ENCODE measurements around the gene TET1. TPM values are rescaled to one million over a fixed set of nuclear protein-coding genes. Genes with fewer than 3 reads are reported as not detected.
A peak's percentile ranks its signal among the peaks of the same experiment; 100 is the strongest.
"Not testable (repeated sequence)": the region's sequence is repeated elsewhere in the genome, so short reads cannot be mapped to it uniquely, and the experiment has no call there.

Gene TET1
- total RNA-seq, 2 experiments from 2014 or later, result 1.5 to 1.6 TPM

- H3K4me3 Mint-ChIP-seq; H3K27me3 Mint-ChIP-seq; DNase-seq; H3K36me3 Mint-ChIP-seq (ENCODE audit: low read depth); H3K27ac Mint-ChIP-seq; POLR2A ChIA-PET; H3K9me3 Mint-ChIP-seq; H3K4me1 Mint-ChIP-seq: not testable (repeated sequence)
- CTCF ChIA-PET, result interaction anchor here (0.6 kb wide), 1 partner anchor 34 kb away, joined by 3 read pairs; no protein-coding TSS in a partner anchor
Measured at GRCh38 chr10:68708987-68709386, 148.8 kb downstream of the TET1 start.

- H3K27me3 Mint-ChIP-seq, H3K27ac Mint-ChIP-seq, CTCF ChIA-PET: not testable (repeated sequence)
Measured at GRCh38 chr10:68713065-68713464, 152.9 kb downstream of the TET1 start.

DNA sequence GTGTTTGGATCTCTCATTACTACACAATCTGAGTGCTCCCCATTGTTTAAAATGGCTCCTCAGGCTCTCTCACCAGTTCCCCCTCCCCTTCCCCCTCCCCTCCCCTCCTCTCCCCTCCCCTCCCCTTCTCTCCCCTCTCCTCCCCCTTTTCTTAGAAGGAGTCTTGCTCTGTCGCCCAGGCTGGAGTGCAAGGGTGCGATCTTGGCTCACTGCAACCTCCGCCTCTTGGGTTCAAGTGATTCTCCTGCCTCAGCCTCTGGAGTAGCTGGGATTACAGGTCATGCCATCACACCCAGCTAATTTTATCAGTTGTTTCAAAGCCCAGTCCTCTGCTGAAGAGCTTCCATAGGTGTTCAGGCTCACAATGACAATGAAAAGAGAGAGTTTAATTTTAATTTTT is 157.3 kb downstream of the TET1 start:
- ChIA-PET POLR2A (no interaction called here), CTCF (no interaction called here)
- Mint-ChIP-seq H3K36me3 (ENCODE audit: low read depth) (peaks cover 8% of the 10 kb centered on the region), H3K27ac (no peak overlapping the region), H3K27me3 (no peaks in the 10 kb centered on the region), H3K4me3 (no peak overlapping the region), H3K4me1 (peaks cover 9% of the 10 kb centered on the region), H3K9me3 (no peaks in the 10 kb centered on the region)
- no peak for DNase-seq

More at GRCh38 chr10:68713065-68713464, 152.9 kb downstream of the TET1 start:
- POLR2A ChIA-PET; H3K36me3 Mint-ChIP-seq (ENCODE audit: low read depth); H3K4me3 Mint-ChIP-seq; H3K9me3 Mint-ChIP-seq; DNase-seq; H3K4me1 Mint-ChIP-seq: not testable (repeated sequence)

- peak within 1 kb of the TSS; percentile 95 for H3K27ac Mint-ChIP-seq
- CTCF ChIA-PET, result interaction anchor here (1.1 kb wide), 2 partner anchors 41 to 170 kb away, joined by 3 to 4 read pairs; no protein-coding TSS in a partner anchor
- DNase-seq, result peak; percentile 97
- H3K27me3 Mint-ChIP-seq, result no peaks in the 10 kb centered on the region
- peaks cover 27% of the 10 kb centered on the region for H3K36me3 Mint-ChIP-seq (ENCODE audit: low read depth)
- peaks cover 19% of the 10 kb centered on the region for H3K4me1 Mint-ChIP-seq
- H3K4me3 Mint-ChIP-seq, result peak within 1 kb of the TSS; percentile 77
- no peaks in the 10 kb centered on the region for H3K9me3 Mint-ChIP-seq
- POLR2A ChIA-PET, result interaction anchor here (1.0 to 1.5 kb wide), 12 partner anchors 9 to 389 kb away, joined by 3 to 9 read pairs (median 3); partner anchors contain the start of genes DDX21, DNA2, HNRNPH3 and SRGN
Measured at GRCh38 chr10:68720793-68721672, 160.9 kb downstream of the TET1 start, which contains the start of gene CCAR1. CCAR1 (plus strand) TSS chr10:68721239; CDS start chr10:68722505, 1,266 bp downstream.

DNA sequence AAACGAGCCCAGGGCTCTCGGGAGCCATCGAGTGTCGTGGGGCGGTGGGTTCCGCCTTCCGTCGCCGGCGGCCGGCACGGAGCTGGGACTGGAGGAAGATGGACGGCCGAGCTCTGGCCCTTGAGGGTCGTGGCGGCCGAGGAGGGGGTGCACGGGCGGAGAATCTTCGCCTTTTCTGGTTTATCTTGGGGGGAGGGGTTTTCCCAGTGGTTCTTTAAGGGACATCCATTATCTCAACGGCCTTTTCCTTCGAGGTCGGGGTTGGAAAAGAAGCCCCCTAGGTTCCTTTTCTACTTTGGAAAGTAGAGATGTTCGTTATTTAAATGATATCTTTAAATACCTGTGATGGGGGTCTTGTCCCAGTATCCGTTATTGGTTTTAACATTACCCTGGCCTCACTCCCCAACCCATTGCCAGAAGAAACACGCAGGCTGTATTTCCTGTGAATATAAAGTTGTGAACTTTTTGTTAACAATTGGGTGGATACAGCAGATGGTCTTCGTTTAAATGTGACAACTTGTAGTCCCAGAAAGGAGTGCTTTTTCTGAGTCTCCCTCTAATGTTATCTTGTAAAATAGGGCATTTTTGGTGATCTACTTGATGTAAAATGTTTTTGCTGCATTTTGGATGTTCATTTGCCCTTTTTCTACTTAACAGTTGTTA is 161.7 kb downstream of the TET1 start:
- Mint-ChIP-seq H3K27ac (peak overlapping the region; percentile 85), H3K27me3 (no peaks in the 10 kb centered on the region), H3K9me3 (no peaks in the 10 kb centered on the region), H3K4me3 (peak overlapping the region; percentile 77), H3K4me1 (peaks cover 21% of the 10 kb centered on the region), H3K36me3 (ENCODE audit: low read depth) (peaks cover 31% of the 10 kb centered on the region)
- ChIA-PET POLR2A (interaction anchor here (1.0 to 1.5 kb wide), 11 partner anchors 10 to 390 kb away, joined by 3 to 9 read pairs (median 3); partner anchors contain the start of genes DDX21, DNA2, HNRNPH3 and SRGN), CTCF (interaction anchor here (1.1 kb wide), 1 partner anchor 40 kb away, joined by 3 read pairs; no protein-coding TSS in a partner anchor)
- DNase-seq, result no peak

- ChIA-PET POLR2A (no interaction called here), CTCF (no interaction called here)
- no peak for DNase-seq
- Mint-ChIP-seq H3K27me3 (no peaks in the 10 kb centered on the region), H3K36me3 (ENCODE audit: low read depth) (peaks cover 47% of the 10 kb centered on the region), H3K4me1 (peaks cover 23% of the 10 kb centered on the region), H3K27ac (no peak overlapping the region), H3K9me3 (no peaks in the 10 kb centered on the region), H3K4me3 (no peak overlapping the region)
Measured at GRCh38 chr10:68725016-68725415, 164.9 kb downstream of the TET1 start.

DNA sequence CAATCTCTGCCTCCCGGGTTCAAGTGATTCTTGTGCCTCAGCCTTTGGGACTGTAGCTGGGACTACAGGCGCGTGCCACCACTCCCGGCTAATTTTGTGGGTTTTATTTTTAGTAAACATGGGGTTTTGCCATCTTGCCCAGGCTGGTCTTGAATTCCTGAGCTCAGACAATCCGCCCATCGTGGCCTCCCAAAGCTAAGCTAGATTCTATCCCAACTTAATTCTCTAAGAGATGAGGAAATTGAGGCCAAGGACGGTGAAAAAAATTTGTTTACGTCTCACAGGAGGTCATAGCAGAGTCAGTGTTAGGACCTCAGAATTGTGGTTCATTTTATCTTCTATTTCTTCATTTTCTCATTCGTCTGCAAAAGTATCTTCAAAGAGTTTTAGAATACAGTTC is 167.0 kb downstream of the TET1 start:
- Mint-ChIP-seq H3K4me3 (no peak overlapping the region), H3K9me3 (no peaks in the 10 kb centered on the region), H3K36me3 (ENCODE audit: low read depth) (peaks cover 49% of the 10 kb centered on the region), H3K27me3 (no peaks in the 10 kb centered on the region), H3K27ac (no peak overlapping the region), H3K4me1 (peaks cover 20% of the 10 kb centered on the region)
- ChIA-PET POLR2A (interaction anchor here (1.1 kb wide), 1 partner anchor 173 kb away, joined by 3 read pairs; no protein-coding TSS in a partner anchor), CTCF (interaction anchor here (0.9 kb wide), 1 partner anchor 176 kb away, joined by 3 read pairs; no protein-coding TSS in a partner anchor)
- no peak for DNase-seq

GRCh38 chr10:68732651-68733050 is 172.5 kb downstream of the TET1 start:
- Mint-ChIP-seq H3K36me3 (ENCODE audit: low read depth) (peaks cover 59% of the 10 kb centered on the region), H3K27ac (no peak overlapping the region), H3K4me1 (peaks cover 9% of the 10 kb centered on the region), H3K4me3 (no peak overlapping the region), H3K27me3 (no peaks in the 10 kb centered on the region), H3K9me3 (no peaks in the 10 kb centered on the region)
- POLR2A ChIA-PET, result no interaction called here
- CTCF ChIA-PET, result no interaction called here
- DNase-seq, result no peak

DNA sequence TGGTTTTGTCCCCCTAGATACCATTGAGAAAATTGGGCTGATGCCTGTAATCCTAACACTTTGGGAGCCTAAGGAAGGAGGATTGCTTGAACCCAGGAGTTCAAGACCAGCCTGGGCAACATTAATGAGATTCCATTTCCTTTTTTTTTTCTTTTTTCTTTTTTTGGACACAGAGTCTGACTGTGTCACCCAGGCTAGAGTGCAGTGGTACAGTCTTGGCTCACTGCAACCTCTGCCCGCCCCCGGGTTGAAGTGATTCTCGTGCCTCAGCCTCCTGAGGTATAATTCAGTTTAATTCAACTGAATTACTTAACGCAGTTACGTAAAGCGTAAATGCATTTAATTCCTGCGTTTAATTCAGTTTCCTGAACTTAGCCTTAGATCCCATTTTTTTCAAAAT is 174.2 kb downstream of the TET1 start:
- no peak for DNase-seq
- no peak overlapping the region for H3K27ac Mint-ChIP-seq
- peaks cover 10% of the 10 kb centered on the region for H3K4me1 Mint-ChIP-seq
- H3K4me3 Mint-ChIP-seq, result no peak overlapping the region
- POLR2A ChIA-PET, result no interaction called here
- no peaks in the 10 kb centered on the region for H3K9me3 Mint-ChIP-seq
- H3K36me3 Mint-ChIP-seq (ENCODE audit: low read depth), result peaks cover 63% of the 10 kb centered on the region
- CTCF ChIA-PET, result no interaction called here
- no peaks in the 10 kb centered on the region for H3K27me3 Mint-ChIP-seq

GRCh38 chr10:68735119-68735518 is 175.0 kb downstream of the TET1 start:
- no peak overlapping the region for H3K27ac Mint-ChIP-seq
- DNase-seq, result no peak
- H3K9me3 Mint-ChIP-seq, result no peaks in the 10 kb centered on the region
- no peak overlapping the region for H3K4me3 Mint-ChIP-seq
- ChIA-PET CTCF (no interaction called here), POLR2A (no interaction called here)
- H3K27me3 Mint-ChIP-seq, result no peaks in the 10 kb centered on the region
- H3K4me1 Mint-ChIP-seq, result peaks cover 10% of the 10 kb centered on the region
- H3K36me3 Mint-ChIP-seq (ENCODE audit: low read depth), result peaks cover 63% of the 10 kb centered on the region

- H3K4me1 Mint-ChIP-seq, result peaks cover 10% of the 10 kb centered on the region
- DNase-seq, H3K27ac Mint-ChIP-seq, CTCF ChIA-PET, H3K27me3 Mint-ChIP-seq, H3K4me3 Mint-ChIP-seq, POLR2A ChIA-PET, H3K9me3 Mint-ChIP-seq: not testable (repeated sequence)
- peaks cover 64% of the 10 kb centered on the region for H3K36me3 Mint-ChIP-seq (ENCODE audit: low read depth)
Measured at GRCh38 chr10:68735739-68736138, 175.6 kb downstream of the TET1 start.

DNA sequence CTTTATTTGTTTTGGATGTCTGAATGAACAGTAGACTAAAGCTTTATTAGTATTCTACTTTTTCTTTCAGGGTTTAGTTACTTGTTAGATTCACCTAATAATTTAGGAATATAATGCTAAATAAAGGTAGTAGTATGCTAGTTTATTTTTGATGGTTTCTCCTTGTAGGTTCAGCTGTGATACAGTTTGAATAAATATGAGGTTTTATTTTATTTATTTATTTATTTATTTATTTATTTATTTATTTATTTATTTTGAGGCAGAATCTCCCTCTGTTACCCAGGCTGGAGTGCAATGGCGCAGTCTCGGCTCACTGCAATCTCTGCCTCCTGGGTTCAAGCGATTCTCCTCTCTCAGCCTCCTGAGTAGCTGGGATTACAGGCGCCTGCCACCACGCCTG is 180.5 kb downstream of the TET1 start:
- H3K27ac Mint-ChIP-seq, H3K9me3 Mint-ChIP-seq, H3K4me3 Mint-ChIP-seq, POLR2A ChIA-PET, DNase-seq, H3K27me3 Mint-ChIP-seq, CTCF ChIA-PET, H3K4me1 Mint-ChIP-seq: not testable (repeated sequence)
- peaks cover 57% of the 10 kb centered on the region for H3K36me3 Mint-ChIP-seq (ENCODE audit: low read depth)

DNA sequence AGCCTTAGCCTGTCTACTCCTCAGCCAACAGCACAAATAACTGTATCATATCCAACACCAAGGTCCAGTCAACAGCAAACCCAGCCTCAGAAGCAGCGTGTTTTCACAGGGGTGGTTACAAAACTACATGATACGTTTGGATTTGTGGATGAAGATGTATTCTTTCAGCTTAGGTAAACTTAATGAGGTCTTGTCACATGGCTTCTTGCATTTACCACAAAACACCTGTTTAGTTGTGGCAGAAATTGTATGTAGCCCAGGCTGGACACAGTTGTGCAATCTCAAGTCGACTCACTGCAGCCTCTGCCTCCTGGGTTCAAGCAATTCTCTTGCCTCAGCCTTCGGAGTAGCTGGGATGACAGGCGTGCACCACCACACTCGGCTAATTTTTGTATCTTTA is 182.3 kb downstream of the TET1 start:
- Mint-ChIP-seq H3K9me3 (no peaks in the 10 kb centered on the region), H3K4me1 (peaks cover 2% of the 10 kb centered on the region), H3K27me3 (no peaks in the 10 kb centered on the region), H3K27ac (no peak overlapping the region), H3K36me3 (ENCODE audit: low read depth) (peaks cover 49% of the 10 kb centered on the region), H3K4me3 (no peak overlapping the region)
- no peak for DNase-seq
- CTCF ChIA-PET, result interaction anchor here (0.5 kb wide), 1 partner anchor 410 kb away, joined by 3 read pairs; the partner anchor contains the start of gene PBLD
- POLR2A ChIA-PET, result no interaction called here

Data from activated CD4-positive, alpha-beta memory T cell treated with anti-CD3 and anti-CD28 coated beads, Interleukin-2, amount 10 ng/mL, durations not matched to agents 7 days and 5 days (primary cell).